Smooth muscle cell (in vitro differentiated cells): Measurements from ENCODE around the gene TNFRSF8. TPM values are rescaled to one million over a fixed set of nuclear protein-coding genes. Genes with fewer than 3 reads are reported as not detected.

Experiments
- DNase-seq: peaks from one replicate; lab custom pipeline; 2025; ENCODE audit not compliant: unreplicated experiment; lab: John Stamatoyannopoulos, UW
- H2AFZ ChIP-seq: fragments of 200-600 bp; sonication (generic); 2 replicates; pipeline ENCODE4 v1.6.0; 2016; ENCODE audit warnings: antibody characterized with exemption, low read depth, mild to moderate bottlenecking
- H3F3A ChIP-seq: fragments of 200-600 bp; sonication (generic); 2 replicates; pipeline ENCODE4 v1.6.0; 2017; ENCODE audit warnings: antibody characterized with exemption, low read depth
- H3K27ac ChIP-seq: fragments of 200-600 bp; sonication (generic); 2 replicates; pipeline ENCODE4 v1.5.1; 2016; ENCODE audit warnings: low read depth, mild to moderate bottlenecking
- H3K27me3 ChIP-seq: fragments of 200-600 bp; sonication (generic); 2 replicates; pipeline ENCODE4 v1.6.1; 2016; ENCODE audit warnings: low read depth, mild to moderate bottlenecking
- H3K36me3 ChIP-seq: fragments of 200-600 bp; sonication (generic); 2 replicates; pipeline ENCODE4 v1.5.1; 2016; ENCODE audit warnings: low read depth
- H3K4me1 ChIP-seq: fragments of 200-600 bp; sonication (generic); 2 replicates; pipeline ENCODE4 v1.5.1; 2016; ENCODE audit warnings: low read depth
- H3K4me2 ChIP-seq: fragments of 200-600 bp; sonication (generic); 2 replicates; pipeline ENCODE4 v1.6.0; 2016; ENCODE audit warnings: mild to moderate bottlenecking
- H3K4me3 ChIP-seq: fragments of 200-600 bp; sonication (generic); 2 replicates; pipeline ENCODE4 v1.5.1; 2016; ENCODE audit warnings: mild to moderate bottlenecking
- H3K79me2 ChIP-seq: fragments of 200-600 bp; sonication (generic); 2 replicates; pipeline ENCODE4 v1.6.0; 2016; ENCODE audit warnings: low read depth, mild to moderate bottlenecking
- H3K9ac ChIP-seq: fragments of 200-600 bp; sonication (generic); 2 replicates; pipeline ENCODE4 v1.6.0; 2016; ENCODE audit warnings: low read depth
- H3K9me3 ChIP-seq: fragments of 200-600 bp; sonication (generic); replicated peaks from 2 replicates; pipeline ENCODE4 v1.5.1; 2016; ENCODE audit warnings: low read depth
- H4K20me1 ChIP-seq: fragments of 200-600 bp; sonication (generic); 2 replicates; pipeline ENCODE4 v1.6.0; 2016; ENCODE audit warnings: low read depth
- WGBS: methylation state at CpG from one replicate; pipeline ENCODE4 v1.1.7; 2016; ENCODE audit warnings: low lambda C conversion rate; 5-methylcytosine and 5-hydroxymethylcytosine counted together
- polyA plus RNA-seq: library from polyadenylated mRNA; unstranded; fragments of >200 nt; fragmentation: Nextera tagmentation; extraction: Ambion mirVana; gene quantifications from 2 replicates; pipeline ENCODE4 v1.2.1, GENCODE V29; 2016
- total RNA-seq: library from RNA; depleted of rRNA; stranded (reverse); fragments of >200 nt; gene quantifications from 2 replicates; pipeline ENCODE4 v1.2.3, GENCODE V29; 2014
- TF ChIP-seq, protein P1 (sequence below): fragments of 200-600 bp; sonication (generic); IDR thresholded peaks from 2 replicates; pipeline ENCODE4 v1.5.1; 2017; ENCODE audit warnings: borderline replicate concordance, mild to moderate bottlenecking, antibody characterized with exemption; ENCODE audit not compliant: insufficient read depth, poor library complexity, severe bottlenecking

The TNFRSF8 gene
- total and polyA plus RNA-seq, 2 experiments from 2014 or later, result 0.54 to 1.3 TPM

DNA sequence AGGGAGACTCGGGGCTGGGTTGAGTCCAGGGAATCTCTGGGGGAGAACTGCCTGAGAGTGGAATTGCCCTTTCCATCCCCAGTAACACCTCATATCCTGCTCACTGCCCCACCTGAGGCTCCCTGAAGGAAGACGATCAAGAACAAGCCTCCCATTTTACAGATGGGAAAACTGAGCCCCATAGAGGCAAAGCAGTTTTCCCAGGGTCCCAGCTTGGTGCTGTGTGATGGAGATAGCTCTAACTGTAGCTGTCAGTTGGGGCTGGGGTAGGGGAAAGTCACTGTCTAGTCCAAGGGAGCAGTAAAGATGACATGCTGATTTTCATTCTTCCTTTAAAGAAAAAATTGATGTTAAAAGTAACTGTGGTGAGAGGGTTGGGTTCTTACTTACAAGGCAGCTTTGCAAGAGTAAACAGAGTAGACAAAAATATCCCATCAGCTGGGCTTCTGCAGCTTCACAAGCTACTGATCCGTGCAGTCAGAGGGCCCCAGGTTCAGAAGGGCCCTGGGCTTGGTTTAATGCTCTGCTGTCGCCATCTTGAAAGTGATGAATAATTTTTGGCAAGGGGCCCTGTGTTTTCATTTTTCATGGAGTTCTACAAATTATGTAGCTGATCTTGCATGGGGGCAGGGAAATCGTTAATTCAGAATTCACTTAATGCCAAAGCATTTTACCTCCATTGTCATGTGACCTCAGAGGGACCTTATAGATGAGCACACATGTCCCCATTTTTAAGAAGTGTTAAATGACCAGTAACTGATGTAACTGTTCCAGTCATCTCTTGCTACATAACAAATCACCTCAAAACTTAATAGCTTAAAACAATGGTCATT lies 86.1 kb downstream of the TNFRSF8 start:
- Histone ChIP-seq H3K4me1 (peaks cover 2% of the 10 kb centered on the region), H3K4me2 (no peak overlapping the region), H3F3A (no peaks in the 10 kb centered on the region), H3K9me3 (no peaks in the 10 kb centered on the region), H3K79me2 (no peaks in the 10 kb centered on the region), H3K27ac (no peak overlapping the region), H2AFZ (no peak overlapping the region), H3K4me3 (no peak overlapping the region), H3K9ac (no peak overlapping the region), H4K20me1 (no peaks in the 10 kb centered on the region), H3K36me3 (no peaks in the 10 kb centered on the region), H3K27me3 (no peaks in the 10 kb centered on the region)
- WGBS, result 74% methylated on average over 5 of the region's 5 CpGs
- no peak for DNase-seq
- TF ChIP-seq, protein P1, sequence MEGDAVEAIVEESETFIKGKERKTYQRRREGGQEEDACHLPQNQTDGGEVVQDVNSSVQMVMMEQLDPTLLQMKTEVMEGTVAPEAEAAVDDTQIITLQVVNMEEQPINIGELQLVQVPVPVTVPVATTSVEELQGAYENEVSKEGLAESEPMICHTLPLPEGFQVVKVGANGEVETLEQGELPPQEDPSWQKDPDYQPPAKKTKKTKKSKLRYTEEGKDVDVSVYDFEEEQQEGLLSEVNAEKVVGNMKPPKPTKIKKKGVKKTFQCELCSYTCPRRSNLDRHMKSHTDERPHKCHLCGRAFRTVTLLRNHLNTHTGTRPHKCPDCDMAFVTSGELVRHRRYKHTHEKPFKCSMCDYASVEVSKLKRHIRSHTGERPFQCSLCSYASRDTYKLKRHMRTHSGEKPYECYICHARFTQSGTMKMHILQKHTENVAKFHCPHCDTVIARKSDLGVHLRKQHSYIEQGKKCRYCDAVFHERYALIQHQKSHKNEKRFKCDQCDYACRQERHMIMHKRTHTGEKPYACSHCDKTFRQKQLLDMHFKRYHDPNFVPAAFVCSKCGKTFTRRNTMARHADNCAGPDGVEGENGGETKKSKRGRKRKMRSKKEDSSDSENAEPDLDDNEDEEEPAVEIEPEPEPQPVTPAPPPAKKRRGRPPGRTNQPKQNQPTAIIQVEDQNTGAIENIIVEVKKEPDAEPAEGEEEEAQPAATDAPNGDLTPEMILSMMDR, result no peak

DNA sequence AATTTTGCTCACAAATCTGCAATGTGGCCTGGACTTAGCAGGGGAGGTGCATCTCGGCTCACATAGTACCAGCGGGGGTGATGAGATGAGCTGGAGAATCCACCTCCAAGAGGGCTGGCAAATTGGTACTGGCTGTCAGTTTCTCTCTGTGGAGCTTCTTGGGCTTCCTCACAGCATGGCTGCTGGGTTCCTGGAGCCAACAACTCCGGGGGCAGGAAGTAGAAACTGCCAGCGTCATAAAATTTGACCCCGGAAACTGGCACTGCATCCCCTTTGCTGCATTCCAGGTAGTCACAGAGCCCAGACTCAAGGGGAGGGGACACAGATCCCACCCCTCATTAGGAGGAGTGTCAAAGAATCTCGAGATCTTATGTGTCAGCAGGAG lies 86.7 kb downstream of the TNFRSF8 start:
- no peaks in the 10 kb centered on the region for H3K9me3 ChIP-seq
- H3K9ac ChIP-seq, result no peak overlapping the region
- TF ChIP-seq, protein P1, result no peak

DNA sequence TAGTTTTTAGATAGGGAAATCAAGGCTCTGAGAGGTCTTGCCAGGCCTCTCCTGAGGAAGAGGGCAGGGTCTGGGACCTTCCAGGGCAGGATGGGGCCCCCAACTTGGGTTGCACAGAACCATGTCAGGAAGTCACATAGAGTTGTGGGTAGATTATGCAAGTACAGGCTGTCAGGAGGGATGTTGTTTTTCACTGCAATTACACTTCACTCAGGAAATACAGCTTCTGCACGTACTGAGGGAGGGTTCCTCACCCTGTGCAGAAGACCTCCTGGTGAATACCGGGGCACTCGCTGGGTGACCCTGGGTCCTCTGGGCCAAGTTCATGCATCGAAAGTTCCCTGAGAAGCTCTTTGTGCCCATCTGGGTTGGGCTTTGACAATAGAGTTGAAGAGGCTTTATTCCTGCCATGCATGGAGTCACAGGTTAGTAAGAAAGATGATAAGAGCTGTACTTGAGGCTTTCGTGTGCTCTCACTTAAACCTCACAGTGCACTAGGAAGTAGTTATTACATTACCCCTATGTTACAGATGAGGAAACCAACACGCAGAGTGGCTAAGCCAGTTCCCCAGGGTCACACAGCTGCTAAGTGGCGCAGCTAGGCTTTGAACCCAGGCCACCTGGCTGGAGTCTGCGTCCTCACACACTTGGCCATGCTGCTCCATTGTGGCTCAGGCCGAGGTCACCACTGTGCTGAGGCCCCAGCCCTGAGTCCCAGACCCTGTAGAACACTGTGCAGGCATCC lies 87.5 kb downstream of the TNFRSF8 start:
- no peaks in the 10 kb centered on the region for H3K36me3 ChIP-seq
- H3K9me3 ChIP-seq, result no peaks in the 10 kb centered on the region
- H2AFZ ChIP-seq, result no peak overlapping the region
- H3K4me1 ChIP-seq, result no peaks in the 10 kb centered on the region
- H3K4me3 ChIP-seq, result no peak overlapping the region
- H3K27me3 ChIP-seq, result no peaks in the 10 kb centered on the region
- no peak overlapping the region for H3K27ac ChIP-seq
- 86% methylated on average over 9 of the region's 9 CpGs for WGBS
- TF ChIP-seq, protein P1, result no peak
- no peak overlapping the region for H3K4me2 ChIP-seq
- no peaks in the 10 kb centered on the region for H4K20me1 ChIP-seq
- no peaks in the 10 kb centered on the region for H3F3A ChIP-seq
- no peaks in the 10 kb centered on the region for H3K79me2 ChIP-seq
- DNase-seq, result no peak
- H3K9ac ChIP-seq, result no peak overlapping the region

More for the DNA sequence above, 86.7 kb downstream of the TNFRSF8 start:
- H3K4me1 ChIP-seq, result no peaks in the 10 kb centered on the region
- H3K36me3 ChIP-seq, result no peaks in the 10 kb centered on the region
- no peak overlapping the region for H3K4me2 ChIP-seq
- H3K27me3 ChIP-seq, result no peaks in the 10 kb centered on the region
- no peaks in the 10 kb centered on the region for H3F3A ChIP-seq
- no peaks in the 10 kb centered on the region for H3K79me2 ChIP-seq
- no peak overlapping the region for H3K4me3 ChIP-seq
- no peak overlapping the region for H2AFZ ChIP-seq
- DNase-seq, result no peak
- H4K20me1 ChIP-seq, result no peaks in the 10 kb centered on the region
- WGBS, result 91% methylated on average over 6 of the region's 6 CpGs
- no peak overlapping the region for H3K27ac ChIP-seq
